Measurements from ENCODE around the gene CNIH2.

Gene CNIH2

GRCh38 chr11:66288671-66289547 lies 10.9 kb downstream of the CNIH2 start, which contains the start of gene YIF1A:
YIF1A (minus strand) TSS chr11:66289143; CDS start chr11:66288985, 158 bp downstream.
- peak within 1 kb of the TSS; percentile 90 for H3K4me3 Mint-ChIP-seq
- no peaks in the 10 kb centered on the region for H3K9me3 Mint-ChIP-seq (ENCODE audit: low read depth)
- peaks cover 12% of the 10 kb centered on the region for H3K27me3 Mint-ChIP-seq
- H3K27ac Mint-ChIP-seq = peak within 1 kb of the TSS; percentile 90
- peaks cover 4% of the 10 kb centered on the region for H3K36me3 Mint-ChIP-seq
- peaks cover 32% of the 10 kb centered on the region for H3K4me1 Mint-ChIP-seq (ENCODE audit: low read depth)

DNA sequence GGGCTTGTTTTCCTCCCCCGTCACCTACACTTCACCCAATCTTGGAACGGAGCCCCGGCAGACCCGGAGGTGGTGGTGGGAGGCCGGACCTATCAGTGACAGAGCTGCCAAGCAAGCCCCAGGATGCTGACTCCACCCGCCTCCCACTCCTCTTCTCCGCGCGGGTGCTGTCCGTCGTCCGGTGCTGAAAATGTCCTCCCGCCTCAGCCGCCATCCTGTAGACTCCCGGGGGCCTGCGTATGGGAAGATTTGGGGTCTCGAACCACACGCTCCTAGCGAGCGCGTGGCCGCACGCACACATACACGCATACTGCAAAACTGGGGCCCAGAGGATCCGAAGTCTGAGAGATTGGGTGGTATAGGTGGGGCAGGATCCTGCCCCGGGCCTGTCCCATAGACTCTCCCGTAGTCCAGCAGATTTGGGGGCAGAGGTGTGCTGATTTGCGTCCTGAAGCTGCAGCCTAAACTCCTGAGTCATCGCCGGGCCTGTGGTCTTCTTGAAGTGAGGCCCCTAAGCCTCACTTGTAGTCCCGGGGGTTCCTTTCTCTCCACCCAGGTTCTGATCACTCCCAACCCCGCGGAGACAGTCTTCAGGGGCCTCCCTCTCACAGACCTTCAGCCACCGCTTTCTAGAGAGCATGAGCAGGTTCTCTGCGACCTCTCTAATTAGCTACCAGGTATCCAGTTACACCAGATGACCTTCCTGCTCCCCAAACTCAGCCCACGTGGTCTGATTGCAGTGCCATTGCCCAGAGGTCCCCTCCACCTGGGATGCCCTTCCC lies 11.8 kb downstream of the CNIH2 start:
- Mint-ChIP-seq H3K4me3 (peak overlapping the region; percentile 90), H3K36me3 (peaks cover 4% of the 10 kb centered on the region), H3K4me1 (ENCODE audit: low read depth) (peaks cover 32% of the 10 kb centered on the region), H3K9me3 (ENCODE audit: low read depth) (no peaks in the 10 kb centered on the region), H3K27ac (peak overlapping the region; percentile 90), H3K27me3 (peaks cover 12% of the 10 kb centered on the region)

GRCh38 chr11:66290330-66290621 lies 12.3 kb downstream of the CNIH2 start:
- Mint-ChIP-seq H3K4me1 (ENCODE audit: low read depth) (peaks cover 32% of the 10 kb centered on the region), H3K36me3 (peaks cover 4% of the 10 kb centered on the region), H3K27ac (no peak overlapping the region), H3K4me3 (peak overlapping the region; percentile 90), H3K27me3 (peaks cover 12% of the 10 kb centered on the region), H3K9me3 (ENCODE audit: low read depth) (no peaks in the 10 kb centered on the region)

DNA sequence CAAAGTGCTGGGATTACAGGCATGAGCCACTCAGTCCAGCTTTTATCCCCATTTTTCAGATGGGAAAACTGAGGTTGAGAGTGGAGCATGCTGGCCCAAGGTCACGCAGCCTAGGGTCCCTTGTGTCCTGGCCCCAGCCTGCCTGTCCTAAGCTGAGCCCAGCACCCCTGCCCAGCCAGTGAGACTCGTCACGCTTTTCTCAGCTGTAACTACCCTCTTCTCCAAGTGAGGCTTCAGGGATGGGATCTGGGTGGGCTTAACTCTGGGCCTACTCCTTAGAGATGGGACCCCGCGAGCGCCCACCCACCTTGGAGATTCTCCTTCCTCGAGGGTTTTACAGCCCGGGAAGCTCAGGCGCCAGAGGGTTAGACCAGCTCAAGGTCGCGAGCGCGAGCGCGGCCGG lies 13.3 kb downstream of the CNIH2 start:
- peaks cover 12% of the 10 kb centered on the region for H3K27me3 Mint-ChIP-seq
- H3K27ac Mint-ChIP-seq = no peak overlapping the region
- H3K4me3 Mint-ChIP-seq = peak overlapping the region; percentile 27
- H3K9me3 Mint-ChIP-seq (ENCODE audit: low read depth) = no peaks in the 10 kb centered on the region
- H3K36me3 Mint-ChIP-seq = peaks cover 4% of the 10 kb centered on the region
- H3K4me1 Mint-ChIP-seq (ENCODE audit: low read depth) = peaks cover 32% of the 10 kb centered on the region

DNA sequence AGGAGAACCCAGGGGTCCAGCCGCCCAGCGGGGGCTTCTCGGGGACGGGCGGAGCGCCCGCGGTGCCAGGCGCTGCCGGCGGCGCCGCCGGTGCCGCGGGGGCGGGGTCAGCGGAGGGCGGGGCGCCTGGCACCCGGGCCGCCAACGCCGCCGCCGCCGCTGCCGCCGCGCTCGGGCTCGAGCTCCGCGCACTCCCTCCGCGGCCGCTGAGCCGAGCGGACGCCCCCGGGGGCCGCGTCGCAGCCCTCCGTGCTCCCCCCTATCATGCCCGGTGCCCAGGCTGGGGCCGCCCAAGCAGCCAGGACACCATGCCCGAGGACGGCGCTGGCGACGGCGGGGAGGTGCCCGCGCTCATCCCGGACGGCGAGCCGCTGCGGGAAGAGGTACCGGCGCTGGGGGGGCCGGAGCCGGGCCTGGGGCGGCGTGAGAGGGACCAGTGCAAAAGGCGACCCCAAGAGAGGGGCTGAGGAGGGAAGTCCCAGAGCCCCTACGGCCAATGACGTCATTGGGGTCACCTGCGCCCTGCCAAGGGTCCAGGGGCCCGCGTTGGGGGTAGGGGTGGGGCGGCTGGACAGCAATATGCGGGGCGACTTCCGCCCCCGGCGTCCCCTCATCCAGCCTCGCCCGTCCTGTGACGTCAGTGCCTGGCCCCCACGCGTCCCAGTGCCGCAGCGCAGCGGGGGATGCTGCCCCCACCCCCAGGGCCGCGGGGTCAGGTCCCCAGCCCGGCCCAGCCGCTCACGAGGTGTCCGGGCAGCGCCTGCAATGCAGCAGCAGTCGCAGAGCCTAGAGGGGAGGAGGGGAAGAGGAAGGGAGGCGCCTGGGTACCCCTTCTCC lies 13.9 kb downstream of the CNIH2 start, which contains the start of gene TMEM151A:
TSS of gene TMEM151A (plus strand) at position 189 of the 837 bp plus-strand sequence. CDS start at position 309, 120 bp downstream.
- no peaks in the 10 kb centered on the region for H3K9me3 Mint-ChIP-seq (ENCODE audit: low read depth)
- peaks cover 29% of the 10 kb centered on the region for H3K4me1 Mint-ChIP-seq (ENCODE audit: low read depth)
- peak within 1 kb of the TSS; percentile 90 for H3K4me3 Mint-ChIP-seq
- peak within 1 kb of the TSS; percentile 17 for H3K27ac Mint-ChIP-seq
- H3K27me3 Mint-ChIP-seq = peaks cover 12% of the 10 kb centered on the region
- peaks cover 4% of the 10 kb centered on the region for H3K36me3 Mint-ChIP-seq

DNA sequence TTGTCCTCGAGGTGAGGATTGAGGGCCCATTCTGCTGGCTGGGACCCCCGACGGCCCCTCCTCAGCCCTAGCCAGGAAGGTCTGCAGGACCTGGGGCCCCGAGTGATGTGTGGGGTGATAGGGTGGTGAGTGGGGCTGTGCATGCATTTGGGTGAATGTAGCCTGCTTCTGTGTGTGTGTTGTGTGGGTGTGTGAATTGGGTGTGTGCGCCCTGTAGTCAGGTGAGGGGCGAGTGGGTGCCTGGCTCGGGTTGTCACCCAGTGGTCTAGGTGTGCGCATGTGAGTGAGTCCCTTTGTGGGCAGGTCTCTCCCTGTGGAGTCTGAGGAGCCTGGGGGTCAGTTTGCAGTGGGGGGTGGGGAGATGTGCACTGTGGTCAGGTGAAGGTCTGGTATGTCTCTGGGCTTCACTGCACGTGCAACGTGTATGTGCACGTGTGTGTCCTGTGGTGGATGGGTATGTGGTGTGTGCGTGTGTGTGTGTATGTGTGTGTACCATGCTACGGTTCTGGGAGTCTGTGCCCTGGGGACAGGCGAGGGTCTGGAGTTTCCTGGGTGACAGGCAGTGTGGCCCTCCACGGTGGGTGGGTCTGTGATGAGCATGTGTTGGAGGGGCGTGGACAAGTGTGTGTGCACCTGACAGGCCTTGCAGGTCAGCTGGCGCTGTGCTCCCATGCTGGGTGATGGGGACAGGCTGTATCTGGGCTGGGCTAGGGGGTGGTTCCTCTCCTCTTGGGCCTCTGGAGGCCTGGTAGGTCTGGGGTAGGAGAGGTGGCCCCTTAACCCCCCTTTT lies 14.8 kb downstream of the CNIH2 start:
- Mint-ChIP-seq H3K4me1 (ENCODE audit: low read depth) (peaks cover 26% of the 10 kb centered on the region), H3K36me3 (peaks cover 4% of the 10 kb centered on the region), H3K27ac (peak overlapping the region; percentile 17), H3K4me3 (peak overlapping the region; percentile 81), H3K27me3 (peaks cover 12% of the 10 kb centered on the region), H3K9me3 (ENCODE audit: low read depth) (no peaks in the 10 kb centered on the region)

DNA sequence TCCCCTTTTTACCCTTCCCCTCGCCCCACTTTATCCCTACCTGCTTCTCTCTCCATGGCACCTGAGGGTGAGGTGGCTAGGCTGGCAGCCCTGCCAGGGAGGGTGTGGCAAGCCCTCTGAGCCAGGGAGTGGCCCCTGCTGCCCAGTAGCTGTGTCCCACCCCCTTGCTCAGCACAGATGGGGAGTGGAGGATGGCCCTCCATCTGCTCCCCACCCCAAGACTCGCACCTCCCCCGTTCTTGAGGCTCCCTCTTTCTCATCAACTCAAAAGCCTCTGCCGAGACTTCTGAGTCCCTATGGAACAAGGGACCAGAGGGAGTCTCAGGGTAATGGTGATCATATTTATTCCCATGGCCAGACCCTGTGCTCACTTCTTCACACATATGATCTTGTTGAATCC lies 15.4 kb downstream of the CNIH2 start:
- H3K27me3 Mint-ChIP-seq = peaks cover 12% of the 10 kb centered on the region
- peaks cover 4% of the 10 kb centered on the region for H3K36me3 Mint-ChIP-seq
- H3K4me1 Mint-ChIP-seq (ENCODE audit: low read depth) = peaks cover 26% of the 10 kb centered on the region
- H3K4me3 Mint-ChIP-seq = peak overlapping the region; percentile 47
- no peak overlapping the region for H3K27ac Mint-ChIP-seq
- no peaks in the 10 kb centered on the region for H3K9me3 Mint-ChIP-seq (ENCODE audit: low read depth)

GRCh38 chr11:66293777-66294625 lies 16.0 kb downstream of the CNIH2 start:
- Mint-ChIP-seq H3K27me3 (peaks cover 12% of the 10 kb centered on the region), H3K4me3 (peak overlapping the region; percentile 47), H3K27ac (no peak overlapping the region), H3K4me1 (ENCODE audit: low read depth) (peaks cover 26% of the 10 kb centered on the region), H3K9me3 (ENCODE audit: low read depth) (no peaks in the 10 kb centered on the region), H3K36me3 (peaks cover 4% of the 10 kb centered on the region)

DNA sequence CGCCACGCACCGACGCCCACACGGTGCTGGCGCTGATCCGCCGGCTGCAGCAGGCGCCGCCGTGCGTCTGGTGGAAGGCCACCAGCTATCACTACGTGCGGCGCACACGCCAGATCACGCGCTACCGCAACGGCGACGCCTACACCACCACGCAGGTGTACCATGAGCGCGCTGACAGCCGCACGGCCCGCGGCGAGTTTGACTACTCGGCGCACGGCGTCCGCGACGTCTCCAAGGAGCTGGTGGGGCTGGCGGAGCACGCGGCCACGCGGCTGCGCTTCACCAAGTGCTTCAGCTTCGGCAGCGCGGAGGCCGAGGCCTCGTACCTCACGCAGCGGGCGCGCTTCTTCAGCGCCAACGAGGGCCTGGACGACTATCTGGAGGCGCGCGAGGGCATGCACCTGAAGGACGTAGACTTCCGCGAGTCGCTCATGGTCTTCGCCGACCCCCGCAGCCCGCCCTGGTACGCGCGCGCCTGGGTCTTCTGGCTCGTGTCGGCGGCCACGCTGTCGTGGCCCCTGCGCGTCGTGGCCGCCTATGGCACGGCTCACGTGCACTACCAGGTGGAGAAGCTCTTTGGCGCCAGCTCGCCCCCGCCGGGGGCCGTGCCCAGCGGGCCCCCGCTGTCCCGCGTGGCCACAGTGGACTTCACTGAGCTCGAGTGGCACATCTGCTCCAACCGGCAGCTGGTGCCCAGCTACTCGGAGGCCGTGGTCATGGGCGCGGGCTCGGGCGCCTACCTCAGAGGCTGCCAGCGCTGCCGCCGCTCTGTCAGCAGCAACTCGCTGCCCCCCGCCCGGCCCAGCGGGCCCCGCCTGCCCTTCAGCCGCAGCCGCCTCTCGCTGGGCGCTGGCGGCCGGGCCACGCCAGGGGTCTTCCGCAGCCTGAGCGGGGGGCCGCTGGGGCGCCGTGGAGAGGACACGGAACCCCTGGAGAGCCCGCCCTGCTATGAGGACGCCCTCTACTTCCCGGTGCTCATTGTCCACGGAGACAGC lies 16.9 kb downstream of the CNIH2 start:
- Mint-ChIP-seq H3K36me3 (peaks cover 4% of the 10 kb centered on the region), H3K4me3 (no peak overlapping the region), H3K4me1 (ENCODE audit: low read depth) (peaks cover 18% of the 10 kb centered on the region), H3K27me3 (peaks cover 12% of the 10 kb centered on the region), H3K27ac (no peak overlapping the region), H3K9me3 (ENCODE audit: low read depth) (no peaks in the 10 kb centered on the region)

- H3K9me3 Mint-ChIP-seq (ENCODE audit: low read depth) = no peaks in the 10 kb centered on the region
- H3K4me1 Mint-ChIP-seq (ENCODE audit: low read depth) = peaks cover 4% of the 10 kb centered on the region
- H3K27ac Mint-ChIP-seq = no peak overlapping the region
- H3K27me3 Mint-ChIP-seq = peaks cover 9% of the 10 kb centered on the region
- peaks cover 4% of the 10 kb centered on the region for H3K36me3 Mint-ChIP-seq
- H3K4me3 Mint-ChIP-seq = no peak overlapping the region
Observed at GRCh38 chr11:66297610-66298009, 19.6 kb downstream of the CNIH2 start.

DNA sequence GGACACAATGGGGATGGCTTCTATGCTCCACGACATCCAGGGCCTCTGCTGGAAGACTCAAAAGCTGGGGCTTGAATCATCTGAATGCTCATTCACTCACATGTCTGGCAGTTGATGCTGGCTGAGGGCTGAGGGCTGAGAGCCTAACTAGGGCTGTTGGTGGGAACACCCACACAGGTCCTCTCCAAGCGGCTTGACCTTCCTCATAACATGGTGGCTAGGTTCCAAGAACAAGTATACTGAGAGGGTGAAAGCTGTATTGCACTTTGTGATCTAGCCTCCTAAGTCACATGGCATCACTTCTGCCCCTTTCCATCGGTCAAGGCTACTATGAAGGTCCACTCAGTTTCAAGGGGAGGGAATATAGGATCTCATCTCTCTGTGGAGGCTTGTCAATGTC lies 21.2 kb downstream of the CNIH2 start:
- Mint-ChIP-seq H3K9me3 (ENCODE audit: low read depth) (no peaks in the 10 kb centered on the region), H3K27me3 (no peaks in the 10 kb centered on the region), H3K4me3 (no peak overlapping the region), H3K27ac (no peak overlapping the region), H3K36me3 (no peaks in the 10 kb centered on the region), H3K4me1 (ENCODE audit: low read depth) (no peaks in the 10 kb centered on the region)

- Mint-ChIP-seq H3K4me3 (no peak overlapping the region), H3K4me1 (ENCODE audit: low read depth) (no peaks in the 10 kb centered on the region), H3K27me3 (peaks cover under 1% of the 10 kb centered on the region), H3K27ac (no peak overlapping the region), H3K9me3 (ENCODE audit: low read depth) (no peaks in the 10 kb centered on the region), H3K36me3 (no peaks in the 10 kb centered on the region)
Observed at GRCh38 chr11:66302656-66303055, 24.7 kb downstream of the CNIH2 start.
